ENCODE measurements around the gene ST8SIA5. TPM values are rescaled to one million over a fixed set of nuclear protein-coding genes. Genes with fewer than 3 reads are reported as not detected.

The ST8SIA5 gene
- total RNA-seq, 1 donor from 2014 or later = 2.1 TPM

DNA sequence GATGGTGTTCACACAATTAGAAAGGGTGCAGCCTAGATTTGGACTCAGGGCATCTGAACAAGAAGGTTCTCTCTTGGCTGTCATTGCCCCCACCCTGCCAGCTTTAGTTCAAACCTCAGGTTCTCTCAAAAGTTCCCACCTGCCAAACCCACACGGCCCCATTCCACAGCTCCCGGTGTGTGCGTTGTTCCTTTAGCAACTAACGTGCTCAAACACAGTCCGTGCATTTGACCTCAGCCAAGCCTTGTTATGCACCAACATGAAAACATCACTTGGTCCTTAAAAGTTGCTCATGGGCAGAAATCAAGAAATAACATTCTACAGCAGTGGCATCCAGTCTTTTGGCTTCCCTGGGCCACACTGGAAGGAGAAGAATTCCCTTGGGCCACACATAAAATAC, 131.8 kb downstream of the ST8SIA5 start:
- Histone ChIP-seq H3K27me3 (ENCODE audit: control insufficient read depth in 3 of 3, insufficient read depth in 3 of 3, low read length in 3 of 3) (peaks cover 0 to 5% (median under 1%) of the 10 kb centered on the region in 3 donors), H3K27ac (ENCODE audit: low read depth, low read length) (no peak overlapping the region), H3K9me3 (ENCODE audit: control insufficient read depth in 3 of 3, low read length in 3 of 3) (no peaks in the 10 kb centered on the region)

DNA sequence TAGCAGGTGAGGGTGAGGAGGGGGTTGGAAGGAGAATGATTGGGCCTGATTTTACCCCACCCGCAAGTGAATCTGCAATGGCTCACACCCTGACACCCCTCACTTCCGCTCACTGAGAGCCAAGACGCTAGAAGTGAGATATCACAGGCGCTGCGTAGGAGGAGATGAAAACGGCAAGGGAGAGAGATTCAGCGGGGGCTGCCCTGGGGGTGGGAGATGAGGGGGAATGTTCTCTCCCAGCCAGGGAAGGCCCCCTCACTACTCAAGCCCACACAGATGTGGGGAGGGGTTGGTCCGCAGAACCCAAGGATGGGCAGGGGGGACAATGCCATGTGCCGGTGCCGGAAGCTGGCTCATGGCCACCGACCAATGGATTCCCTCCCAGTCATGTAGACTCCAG, 132.7 kb downstream of the ST8SIA5 start:
- peaks cover 0 to 5% (median 0%) of the 10 kb centered on the region in 3 donors for H3K27me3 ChIP-seq (ENCODE audit: control insufficient read depth in 3 of 3, insufficient read depth in 3 of 3, low read length in 3 of 3)
- H3K4me3 ChIP-seq (ENCODE audit: low read length in 3 of 3) = no peak overlapping the region
- peaks cover 0 to 2% (median 0%) of the 10 kb centered on the region in 3 donors for H3K4me1 ChIP-seq (ENCODE audit: control insufficient read depth in 3 of 3, insufficient read depth in 3 of 3, low read length in 3 of 3)
- H3K36me3 ChIP-seq (ENCODE audit: control insufficient read depth in 3 of 3, insufficient read depth in 3 of 3, low read length in 3 of 3) = no peaks in the 10 kb centered on the region
- no peak overlapping the region for H3K27ac ChIP-seq (ENCODE audit: low read depth, low read length)
- H3K9ac ChIP-seq (ENCODE audit: low read depth in 1 of 3, low read length in 3 of 3) = no peak overlapping the region
- no peaks in the 10 kb centered on the region for H3K9me3 ChIP-seq (ENCODE audit: control insufficient read depth in 3 of 3, low read length in 3 of 3)

More for the DNA sequence above, 131.8 kb downstream of the ST8SIA5 start:
- H3K36me3 ChIP-seq (ENCODE audit: control insufficient read depth in 3 of 3, insufficient read depth in 3 of 3, low read length in 3 of 3) = no peaks in the 10 kb centered on the region
- no peak overlapping the region for H3K9ac ChIP-seq (ENCODE audit: low read depth in 1 of 3, low read length in 3 of 3)
- H3K4me1 ChIP-seq (ENCODE audit: control insufficient read depth in 3 of 3, insufficient read depth in 3 of 3, low read length in 3 of 3) = peaks cover 0 to 2% (median 0%) of the 10 kb centered on the region in 3 donors
- no peak overlapping the region for H3K4me3 ChIP-seq (ENCODE audit: low read length in 3 of 3)

DNA sequence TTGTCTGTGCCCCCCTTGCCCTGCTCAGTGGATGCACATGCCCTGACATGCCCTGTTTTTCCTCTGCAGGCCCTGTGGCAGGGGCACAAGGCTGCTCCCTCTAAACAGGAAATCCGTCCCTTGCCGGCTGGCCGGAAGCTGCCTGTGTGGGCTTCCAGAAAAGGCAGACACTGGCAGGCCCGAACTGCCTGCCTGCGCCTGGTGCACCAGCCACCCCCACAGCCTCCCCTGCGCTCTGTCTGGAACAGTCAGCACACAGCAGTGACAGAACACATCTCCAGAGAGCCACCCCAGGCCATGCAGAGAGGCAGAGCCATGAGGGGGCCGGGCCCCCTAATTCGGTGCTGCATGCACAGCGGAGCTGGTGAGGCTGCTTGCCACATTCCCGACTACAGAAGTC, 133.3 kb downstream of the ST8SIA5 start:
- Histone ChIP-seq H3K27ac (ENCODE audit: low read depth, low read length) (no peak overlapping the region), H3K36me3 (ENCODE audit: control insufficient read depth in 3 of 3, insufficient read depth in 3 of 3, low read length in 3 of 3) (no peaks in the 10 kb centered on the region), H3K9ac (ENCODE audit: low read depth in 1 of 3, low read length in 3 of 3) (no peak overlapping the region), H3K4me1 (ENCODE audit: control insufficient read depth in 3 of 3, insufficient read depth in 3 of 3, low read length in 3 of 3) (peaks cover 0 to 2% (median 0%) of the 10 kb centered on the region in 3 donors), H3K9me3 (ENCODE audit: control insufficient read depth in 3 of 3, low read length in 3 of 3) (no peaks in the 10 kb centered on the region), H3K27me3 (ENCODE audit: control insufficient read depth in 3 of 3, insufficient read depth in 3 of 3, low read length in 3 of 3) (peaks cover 0 to 5% (median 0%) of the 10 kb centered on the region in 3 donors), H3K4me3 (ENCODE audit: low read length in 3 of 3) (no peak overlapping the region)

DNA sequence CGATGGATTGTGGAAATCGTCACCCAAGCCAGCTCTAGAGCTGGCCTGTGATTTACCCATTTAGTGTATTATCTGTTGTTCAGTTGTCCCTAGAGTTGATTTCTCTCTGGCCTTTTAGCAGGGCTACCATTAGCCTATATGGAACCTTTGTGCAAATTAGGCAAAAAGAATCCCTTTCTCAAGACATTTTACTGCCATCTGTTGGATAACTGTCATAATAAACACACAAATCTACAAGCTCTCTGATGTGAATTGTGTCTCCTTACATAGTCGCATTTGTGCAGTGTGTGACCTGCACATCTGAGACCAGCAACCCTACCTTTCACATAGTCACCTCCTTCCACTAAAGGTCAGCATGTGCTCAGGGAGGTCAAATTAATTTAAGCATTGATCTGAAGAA, 133.9 kb downstream of the ST8SIA5 start:
- Histone ChIP-seq H3K9ac (ENCODE audit: low read depth in 1 of 3, low read length in 3 of 3) (no peak overlapping the region), H3K36me3 (ENCODE audit: control insufficient read depth in 3 of 3, insufficient read depth in 3 of 3, low read length in 3 of 3) (no peaks in the 10 kb centered on the region)

GRCh38 chr18:46622451-46622850, 134.4 kb downstream of the ST8SIA5 start:
- Histone ChIP-seq H3K9me3 (ENCODE audit: control insufficient read depth in 3 of 3, low read length in 3 of 3) (no peaks in the 10 kb centered on the region), H3K4me1 (ENCODE audit: control insufficient read depth in 3 of 3, insufficient read depth in 3 of 3, low read length in 3 of 3) (peaks cover 0 to 2% (median 0%) of the 10 kb centered on the region in 3 donors), H3K27ac (ENCODE audit: low read depth, low read length) (no peak overlapping the region), H3K27me3 (ENCODE audit: control insufficient read depth in 3 of 3, insufficient read depth in 3 of 3, low read length in 3 of 3) (peaks cover 0 to 5% (median 0%) of the 10 kb centered on the region in 3 donors), H3K36me3 (ENCODE audit: control insufficient read depth in 3 of 3, insufficient read depth in 3 of 3, low read length in 3 of 3) (no peaks in the 10 kb centered on the region), H3K4me3 (ENCODE audit: low read length in 3 of 3) (no peak overlapping the region), H3K9ac (ENCODE audit: low read depth in 1 of 3, low read length in 3 of 3) (no peak overlapping the region)

More for the DNA sequence above, 133.9 kb downstream of the ST8SIA5 start:
- Histone ChIP-seq H3K4me3 (ENCODE audit: low read length in 3 of 3) (no peak overlapping the region), H3K4me1 (ENCODE audit: control insufficient read depth in 3 of 3, insufficient read depth in 3 of 3, low read length in 3 of 3) (peaks cover 0 to 2% (median 0%) of the 10 kb centered on the region in 3 donors), H3K9me3 (ENCODE audit: control insufficient read depth in 3 of 3, low read length in 3 of 3) (no peaks in the 10 kb centered on the region), H3K27me3 (ENCODE audit: control insufficient read depth in 3 of 3, insufficient read depth in 3 of 3, low read length in 3 of 3) (peaks cover 0 to 5% (median 0%) of the 10 kb centered on the region in 3 donors), H3K27ac (ENCODE audit: low read depth, low read length) (no peak overlapping the region)

- Histone ChIP-seq H3K27me3 (ENCODE audit: control insufficient read depth in 3 of 3, insufficient read depth in 3 of 3, low read length in 3 of 3) (peaks cover 0 to 5% (median 0%) of the 10 kb centered on the region in 3 donors), H3K9me3 (ENCODE audit: control insufficient read depth in 3 of 3, low read length in 3 of 3) (no peaks in the 10 kb centered on the region)
These were observed 135.0 kb downstream of the ST8SIA5 start for GRCh38 chr18:46621871-46622270.

GRCh38 chr18:46621111-46621766, 135.6 kb downstream of the ST8SIA5 start:
- Histone ChIP-seq H3K36me3 (ENCODE audit: control insufficient read depth in 3 of 3, insufficient read depth in 3 of 3, low read length in 3 of 3) (no peaks in the 10 kb centered on the region), H3K27me3 (ENCODE audit: control insufficient read depth in 3 of 3, insufficient read depth in 3 of 3, low read length in 3 of 3) (peaks cover 0 to 5% (median 0%) of the 10 kb centered on the region in 3 donors), H3K4me1 (ENCODE audit: control insufficient read depth in 3 of 3, insufficient read depth in 3 of 3, low read length in 3 of 3) (peaks cover 0 to 2% (median 0%) of the 10 kb centered on the region in 3 donors), H3K9me3 (ENCODE audit: control insufficient read depth in 3 of 3, low read length in 3 of 3) (no peaks in the 10 kb centered on the region), H3K9ac (ENCODE audit: low read depth in 1 of 3, low read length in 3 of 3) (no peak overlapping the region), H3K27ac (ENCODE audit: low read depth, low read length) (no peak overlapping the region), H3K4me3 (ENCODE audit: low read length in 3 of 3) (no peak overlapping the region)

More at GRCh38 chr18:46621871-46622270, 135.0 kb downstream of the ST8SIA5 start:
- Histone ChIP-seq H3K4me3 (ENCODE audit: low read length in 3 of 3) (no peak overlapping the region), H3K27ac (ENCODE audit: low read depth, low read length) (no peak overlapping the region), H3K4me1 (ENCODE audit: control insufficient read depth in 3 of 3, insufficient read depth in 3 of 3, low read length in 3 of 3) (peaks cover 0 to 2% (median 0%) of the 10 kb centered on the region in 3 donors), H3K9ac (ENCODE audit: low read depth in 1 of 3, low read length in 3 of 3) (no peak overlapping the region), H3K36me3 (ENCODE audit: control insufficient read depth in 3 of 3, insufficient read depth in 3 of 3, low read length in 3 of 3) (no peaks in the 10 kb centered on the region)

DNA sequence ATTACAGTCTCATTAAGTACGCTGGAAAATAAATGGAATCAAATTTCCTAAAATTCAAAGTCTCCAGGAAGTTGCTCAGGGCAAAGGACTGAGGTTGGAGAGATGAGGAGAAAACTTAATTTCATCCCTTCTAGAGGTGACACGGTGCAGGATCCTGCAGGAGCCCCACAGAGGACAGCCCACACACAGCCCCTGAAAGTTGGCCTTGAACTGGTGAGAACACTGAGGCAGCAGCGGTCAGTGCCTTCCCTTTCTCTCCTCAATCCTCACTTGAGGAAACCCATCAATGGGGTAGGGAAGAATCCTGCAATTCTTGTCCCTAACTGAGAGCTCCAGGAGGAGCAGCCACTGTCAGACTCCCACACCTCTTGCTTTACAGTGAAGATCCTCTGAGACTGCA, 137.3 kb downstream of the ST8SIA5 start:
- H3K4me1 ChIP-seq (ENCODE audit: control insufficient read depth in 3 of 3, insufficient read depth in 3 of 3, low read length in 3 of 3) = peaks cover 0 to 2% (median 0%) of the 10 kb centered on the region in 3 donors
- H3K9ac ChIP-seq (ENCODE audit: low read depth in 1 of 3, low read length in 3 of 3) = no peak overlapping the region
- H3K27ac ChIP-seq (ENCODE audit: low read depth, low read length) = no peak overlapping the region
- H3K9me3 ChIP-seq (ENCODE audit: control insufficient read depth in 3 of 3, low read length in 3 of 3) = no peaks in the 10 kb centered on the region
- no peak overlapping the region for H3K4me3 ChIP-seq (ENCODE audit: low read length in 3 of 3)
- no peaks in the 10 kb centered on the region for H3K36me3 ChIP-seq (ENCODE audit: control insufficient read depth in 3 of 3, insufficient read depth in 3 of 3, low read length in 3 of 3)
- H3K27me3 ChIP-seq (ENCODE audit: control insufficient read depth in 3 of 3, insufficient read depth in 3 of 3, low read length in 3 of 3) = peaks cover 0 to 5% (median 0%) of the 10 kb centered on the region in 3 donors

Small RNAs within 50 kb of the gene (small RNA-seq; reads per million reads assigned to genes)
- gene AC090311.1 = not detected

Other genes with a start within 250 kb of the ST8SIA5 start
- 1.6 TPM for gene LOXHD1, start 99.8 kb downstream of the ST8SIA5 start, total RNA-seq
- gene PIAS2, start 160.5 kb upstream of the ST8SIA5 start, total RNA-seq = 35.5 TPM
- 8.4 TPM for gene KATNAL2, start 160.5 kb upstream of the ST8SIA5 start, total RNA-seq

All from skeletal muscle tissue (tissue), 5 donors.